GM21390 (cell line): ENCODE data around the gene PLA2G5.
"Not testable (repeated sequence)": the region's sequence is repeated elsewhere in the genome, so short reads cannot be mapped to it uniquely, and the experiment has no call there.

ENCODE experiments used
- ATAC-seq: cut with Tn5 transposase; IDR thresholded peaks from one replicate; pipeline ENCODE4 v1.9.1; 2021; ENCODE audit not compliant: unreplicated experiment

The PLA2G5 gene

DNA sequence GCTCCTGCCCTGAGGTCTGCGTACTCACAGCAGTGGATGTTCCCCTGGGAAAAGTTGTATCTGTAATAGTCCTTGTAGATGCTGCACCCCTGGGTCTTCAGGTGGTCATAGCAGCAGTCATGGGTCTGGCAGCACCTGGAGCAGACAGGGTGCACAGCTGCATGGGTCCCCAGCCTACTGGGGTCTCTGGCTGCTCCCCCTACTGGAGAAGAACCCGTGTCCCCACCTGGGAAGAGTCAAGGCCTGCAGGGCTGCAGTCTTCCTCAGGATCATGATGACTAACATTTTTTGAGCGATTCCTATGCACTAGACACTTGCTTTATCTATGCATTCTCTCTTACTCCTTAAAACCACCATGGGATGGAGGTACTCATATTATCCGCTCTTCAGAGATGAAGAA lies 45.5 kb downstream of the PLA2G5 start:
- ATAC-seq = no peak

DNA sequence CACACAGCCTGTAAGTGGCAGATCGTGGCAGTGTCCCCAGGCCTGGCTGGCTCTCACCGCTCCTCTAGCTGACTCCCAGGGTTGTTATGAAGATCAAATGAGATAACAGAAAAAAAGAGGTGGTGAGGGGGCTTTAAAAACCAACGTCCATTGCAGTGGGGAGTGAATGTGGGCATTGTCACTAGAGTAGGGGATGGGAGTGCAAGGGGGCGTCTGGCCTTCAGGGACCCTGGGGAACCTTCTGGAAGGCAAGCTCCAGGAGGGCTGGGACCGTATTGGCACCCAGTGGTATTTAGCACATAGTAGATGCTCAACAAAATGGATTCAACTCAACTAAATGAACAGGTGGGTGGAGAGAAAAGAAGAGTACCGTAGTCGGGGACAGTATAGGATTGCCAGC lies 45.9 kb downstream of the PLA2G5 start:
- no peak for ATAC-seq

DNA sequence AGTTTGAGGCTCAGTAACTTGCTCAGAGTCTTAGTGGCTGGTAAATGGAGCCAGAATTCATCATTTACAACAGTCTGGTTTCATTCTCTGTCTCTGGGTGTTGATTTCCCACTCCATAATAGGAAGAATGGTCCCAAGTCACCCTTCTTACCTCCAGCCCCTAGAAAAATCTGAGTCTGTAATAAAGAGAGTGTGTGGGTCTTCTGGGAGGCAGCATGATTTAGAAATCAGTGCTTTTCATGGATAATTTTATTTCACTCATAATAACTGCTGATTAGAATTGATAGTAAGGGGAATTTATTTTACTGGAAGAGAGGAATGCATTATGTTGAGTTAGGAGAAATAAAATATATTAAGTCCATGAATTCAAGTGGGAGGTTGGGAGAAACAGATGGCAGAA lies 47.2 kb downstream of the PLA2G5 start:
- ATAC-seq = no peak

DNA sequence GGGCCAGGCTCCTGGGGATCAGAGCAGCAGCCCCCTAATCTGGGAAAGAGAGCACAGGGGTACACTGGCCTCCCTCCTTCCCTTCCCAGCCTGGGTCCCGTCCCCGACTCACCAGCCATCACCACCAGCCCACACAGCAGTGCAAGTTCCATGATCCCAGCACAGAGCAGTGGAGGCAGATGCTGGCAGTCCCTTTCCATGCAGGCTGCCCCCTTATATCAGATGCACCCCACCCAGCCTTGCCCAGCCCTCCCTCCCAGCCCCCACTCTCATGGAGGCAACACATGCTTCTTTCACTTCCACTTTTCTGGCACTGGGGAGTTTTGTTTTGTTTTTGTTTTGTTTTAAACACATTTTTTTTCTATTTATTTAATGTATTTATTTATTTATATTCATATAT lies 49.4 kb downstream of the PLA2G5 start, which contains the start of gene PLA2G2D:
Gene PLA2G2D, minus strand, starts transcription at position 190 of the 400 bp plus-strand sequence. Its CDS starts 38 bp downstream, at position 152.
- no peak for ATAC-seq

DNA sequence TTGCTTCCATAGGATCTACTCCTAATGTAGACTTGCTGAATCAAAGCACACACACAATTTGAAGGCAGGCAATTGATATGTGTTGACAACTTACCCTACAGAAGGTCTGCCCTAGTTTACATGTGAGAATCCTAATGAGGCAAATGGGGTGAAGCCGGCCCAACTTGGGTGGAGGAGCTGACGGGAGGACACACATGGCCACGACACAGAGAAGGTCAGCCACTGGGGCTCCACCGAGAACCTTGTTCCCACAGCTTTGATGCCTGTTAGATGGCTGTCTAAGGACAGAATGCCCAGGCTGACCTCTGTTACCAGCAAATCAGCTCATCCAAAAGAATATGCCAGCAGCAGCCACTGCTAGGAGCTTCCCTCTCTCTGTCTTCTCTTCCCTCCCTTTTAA lies 50.8 kb downstream of the PLA2G5 start:
- no peak for ATAC-seq

DNA sequence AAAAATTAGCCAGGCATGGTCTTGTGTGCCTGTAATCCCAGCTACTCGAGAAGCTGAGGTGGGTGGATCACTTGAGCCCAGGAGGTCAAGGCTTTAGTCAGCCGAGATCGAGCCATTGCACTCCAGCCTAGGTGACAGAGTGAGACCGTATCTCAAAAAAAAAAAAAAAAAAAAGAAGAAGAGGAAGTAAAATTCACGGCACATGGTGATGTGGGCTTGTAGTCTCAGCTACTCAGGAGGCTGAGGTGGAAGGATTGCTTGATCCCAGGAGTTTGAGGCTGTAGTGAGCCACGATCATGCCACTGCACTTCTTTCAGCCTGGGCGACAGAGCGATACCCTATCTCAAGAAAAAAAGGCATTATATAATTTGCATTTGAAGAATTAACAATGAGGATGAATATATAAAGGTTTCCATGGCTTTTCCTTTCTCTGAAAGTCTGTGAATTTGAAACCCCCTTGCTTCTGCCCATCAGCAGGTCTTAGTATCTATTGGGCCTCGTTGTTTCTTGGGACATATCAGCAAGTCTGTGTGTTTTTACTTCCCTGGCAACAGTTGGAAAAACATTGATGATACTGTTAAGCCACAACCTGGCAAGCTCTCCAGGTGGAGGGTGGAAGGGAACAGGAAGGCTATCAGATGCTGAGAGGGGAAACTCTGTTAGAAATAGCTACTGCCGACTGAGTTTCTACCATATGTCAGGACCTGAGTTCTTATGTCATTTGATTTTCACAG lies 53.9 kb downstream of the PLA2G5 start:
- no peak for ATAC-seq

DNA sequence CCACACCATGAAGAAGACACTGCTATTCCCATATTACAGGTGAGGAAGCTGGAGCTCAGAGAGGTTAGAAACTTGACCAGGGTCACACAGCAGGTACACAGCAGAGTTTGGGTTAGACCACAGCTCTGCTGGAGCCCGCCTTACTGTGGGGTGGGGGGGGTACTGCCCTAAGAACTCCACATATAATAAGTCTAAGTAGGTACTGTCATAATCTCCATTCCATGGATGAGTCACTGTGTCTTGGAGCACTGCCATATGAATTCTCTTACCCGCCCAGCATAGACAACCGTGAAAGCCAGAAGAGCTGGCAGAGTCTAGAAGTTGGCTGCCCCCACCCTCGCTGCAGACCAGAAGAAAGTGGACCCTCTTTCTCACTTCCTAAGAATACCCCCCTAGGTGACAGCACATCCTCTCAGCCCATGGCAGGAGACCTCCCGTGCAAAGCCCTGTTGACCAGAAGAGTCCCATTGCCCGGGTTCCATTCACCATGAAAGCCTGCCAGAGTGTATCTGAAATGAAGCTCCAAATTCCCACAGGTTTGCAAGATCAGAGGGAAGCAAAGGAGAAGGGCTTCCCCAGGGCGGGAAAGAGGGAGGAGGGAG lies 54.6 kb downstream of the PLA2G5 start:
- no peak for ATAC-seq

DNA sequence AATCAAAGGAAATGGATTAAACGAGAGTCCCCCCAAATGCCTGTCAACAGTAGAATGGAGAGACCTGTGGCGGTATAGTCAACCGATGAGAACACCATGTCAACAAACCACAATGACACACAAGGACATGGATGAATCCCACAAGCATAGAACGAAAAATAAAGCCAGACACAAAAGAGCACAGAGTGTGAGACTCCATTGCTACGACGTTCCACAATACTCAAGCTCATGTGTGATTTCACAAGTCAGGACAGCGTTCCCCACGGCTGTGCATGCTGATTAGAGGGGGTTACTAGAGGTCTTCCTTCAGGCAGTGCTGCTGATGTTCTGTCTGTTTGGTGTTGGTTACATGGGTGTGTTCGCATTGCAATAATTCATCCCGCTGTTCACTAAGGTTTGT lies 55.1 kb downstream of the PLA2G5 start:
- ATAC-seq = no peak

DNA sequence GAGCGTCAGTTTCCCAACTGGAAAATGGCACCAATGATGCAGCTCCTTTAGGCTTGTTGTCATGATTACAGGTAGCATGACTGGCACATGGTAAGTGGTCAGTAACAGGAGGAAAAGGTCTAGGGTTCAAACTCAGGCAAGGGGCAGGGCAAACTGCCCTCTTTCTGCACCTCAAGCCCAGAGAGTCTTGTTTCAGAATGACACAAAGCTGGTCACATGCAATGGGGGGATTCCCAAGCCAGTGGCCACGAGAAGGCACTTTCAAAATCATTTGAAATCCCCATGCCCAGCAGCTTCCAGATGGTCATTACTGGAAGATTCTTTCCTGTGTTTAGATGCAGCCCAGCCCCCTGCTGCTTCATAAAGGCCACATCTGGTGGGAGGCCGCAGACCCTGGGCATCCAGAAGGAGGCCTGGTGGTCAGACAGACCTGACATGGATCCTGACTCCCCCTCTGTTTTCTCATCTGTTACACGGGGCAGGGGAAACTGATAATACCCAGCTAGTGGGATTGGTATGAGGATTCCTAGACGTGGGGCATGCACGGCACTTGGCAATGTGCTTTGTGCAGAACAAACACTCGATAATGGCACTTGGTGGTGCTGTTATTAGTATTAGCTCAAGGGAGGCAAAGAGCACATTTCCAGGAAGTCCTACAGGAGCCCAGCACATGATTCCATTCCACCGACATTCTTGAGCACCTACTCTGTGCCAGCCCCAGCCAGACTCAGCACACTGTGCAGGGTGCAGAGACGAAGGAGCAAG lies 56.2 kb downstream of the PLA2G5 start:
- no peak for ATAC-seq

DNA sequence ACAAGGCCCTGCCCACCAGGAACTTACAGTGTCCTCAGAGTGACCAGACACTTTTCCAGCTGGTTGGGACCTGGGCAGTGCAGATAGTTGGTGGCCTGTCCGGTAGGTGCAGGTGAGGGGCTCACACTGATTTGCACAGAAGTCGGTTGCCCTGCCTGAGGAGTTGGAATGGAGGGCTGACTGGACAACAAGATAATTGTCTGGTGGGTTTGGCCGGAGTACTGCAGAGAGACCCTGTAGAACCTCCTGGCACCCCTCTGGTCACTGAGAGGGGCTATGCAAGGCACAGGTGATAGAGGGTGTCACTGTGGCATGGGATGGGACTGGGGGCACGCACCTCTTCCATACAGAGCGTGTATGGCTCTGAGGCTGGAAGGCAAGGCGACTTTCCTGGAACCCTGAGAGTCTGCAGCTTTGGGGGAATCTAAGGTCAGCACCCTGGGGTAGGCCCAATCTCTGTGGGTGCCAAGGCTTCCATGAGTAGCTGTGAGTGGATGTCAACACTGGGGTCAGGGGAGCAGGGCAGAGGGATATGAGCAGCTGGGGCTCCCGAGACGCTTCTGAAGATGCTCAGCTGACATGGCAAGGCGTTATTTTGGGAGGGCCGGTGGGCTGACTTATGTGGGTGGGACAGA lies 56.9 kb downstream of the PLA2G5 start:
- no peak for ATAC-seq

DNA sequence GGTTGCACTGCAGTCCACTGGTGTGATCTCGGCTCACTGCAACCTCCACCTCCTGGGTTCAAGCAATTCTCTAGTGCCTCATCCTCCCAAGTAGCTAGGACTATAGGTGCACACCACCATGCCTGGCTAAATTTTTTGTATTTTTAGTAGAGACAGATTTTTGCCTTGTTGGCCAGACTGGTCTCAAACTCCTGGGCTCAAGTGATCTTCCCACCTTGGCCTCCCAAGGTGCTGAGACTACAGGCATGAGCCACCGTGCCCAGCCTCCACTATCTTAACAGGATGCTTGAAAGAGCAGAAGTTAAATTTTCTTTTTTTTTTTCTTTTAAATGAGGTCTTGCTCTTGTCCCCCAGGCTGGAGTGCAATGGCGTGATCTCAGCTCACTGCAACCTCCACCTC lies 60.5 kb downstream of the PLA2G5 start:
- not testable (repeated sequence) for ATAC-seq

DNA sequence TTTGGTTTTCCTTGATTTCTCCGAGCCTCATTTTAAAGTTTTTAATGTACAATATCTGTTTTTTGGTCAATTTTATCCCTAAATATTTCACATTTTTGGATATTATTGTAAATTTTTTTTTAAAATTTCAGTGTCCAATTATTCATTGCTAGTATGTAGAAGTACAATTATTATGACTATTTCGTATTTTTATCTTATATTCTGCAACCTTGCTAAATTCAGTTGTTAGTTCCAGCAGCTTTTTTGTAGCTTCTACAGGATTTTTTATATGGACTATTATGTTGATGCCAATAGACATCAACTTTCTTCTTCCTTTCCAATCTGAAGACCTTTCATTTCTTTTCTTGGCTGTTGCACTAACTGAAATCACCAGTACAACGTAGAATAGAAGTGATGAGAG lies 65.0 kb downstream of the PLA2G5 start:
- ATAC-seq = no peak

DNA sequence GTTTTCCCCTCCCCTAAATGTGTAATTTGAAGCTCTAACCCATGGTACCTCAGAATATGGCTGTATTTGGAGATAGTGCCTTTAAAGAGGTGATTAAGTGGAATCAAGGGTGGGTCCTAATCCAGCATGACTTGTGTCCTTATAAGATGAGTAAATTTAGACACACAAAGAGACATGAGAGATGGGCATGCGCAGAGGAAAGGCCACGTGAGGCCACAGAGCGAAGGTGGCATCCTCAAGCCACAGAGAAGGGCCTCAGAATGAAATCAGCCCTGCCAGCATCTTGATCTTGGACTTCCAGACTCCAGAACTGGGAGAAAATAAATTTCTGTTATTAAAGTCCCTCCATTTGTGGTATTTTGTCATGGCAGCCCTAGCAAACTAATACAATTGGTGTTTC lies 66.3 kb downstream of the PLA2G5 start:
- no peak for ATAC-seq

DNA sequence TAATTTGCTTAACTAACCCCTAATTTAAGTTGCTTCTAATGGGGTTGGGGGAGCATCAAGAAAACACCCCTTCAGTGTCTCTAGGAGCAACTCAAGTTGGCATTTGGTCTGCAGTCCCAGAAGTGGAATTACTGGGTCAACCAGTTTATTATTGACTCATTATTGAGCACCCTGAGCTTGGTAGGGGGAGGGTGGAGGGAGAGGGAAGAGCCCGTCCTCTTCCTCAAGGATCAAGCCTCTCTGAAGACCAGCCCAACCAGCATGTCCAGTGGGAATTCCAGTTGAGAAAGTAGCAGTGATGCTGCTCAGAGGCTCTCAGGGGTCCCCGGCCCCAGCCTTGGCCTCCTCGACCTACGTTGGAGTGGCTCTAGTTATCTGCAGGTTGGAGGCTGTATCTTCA lies 67.1 kb downstream of the PLA2G5 start:
- ATAC-seq = no peak

DNA sequence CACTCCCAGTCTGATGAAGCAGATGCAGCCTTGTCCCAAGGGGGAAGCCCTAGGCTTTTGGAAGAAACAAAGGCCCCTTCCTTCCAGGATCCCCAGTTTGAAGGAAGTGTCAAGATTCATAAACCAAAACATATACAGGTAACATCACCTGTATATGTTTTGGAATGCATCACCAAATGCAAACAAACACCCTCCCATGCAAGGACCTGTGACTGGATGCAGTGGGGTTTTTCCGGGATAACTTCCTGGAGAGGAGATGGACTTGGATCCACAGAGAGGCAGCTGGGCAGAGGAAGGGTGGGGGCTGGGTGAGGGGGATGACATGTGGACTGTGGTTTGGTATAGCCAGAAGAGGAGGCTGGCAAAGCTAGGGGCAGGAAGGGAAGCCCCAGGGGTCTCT lies 67.6 kb downstream of the PLA2G5 start:
- no peak for ATAC-seq

DNA sequence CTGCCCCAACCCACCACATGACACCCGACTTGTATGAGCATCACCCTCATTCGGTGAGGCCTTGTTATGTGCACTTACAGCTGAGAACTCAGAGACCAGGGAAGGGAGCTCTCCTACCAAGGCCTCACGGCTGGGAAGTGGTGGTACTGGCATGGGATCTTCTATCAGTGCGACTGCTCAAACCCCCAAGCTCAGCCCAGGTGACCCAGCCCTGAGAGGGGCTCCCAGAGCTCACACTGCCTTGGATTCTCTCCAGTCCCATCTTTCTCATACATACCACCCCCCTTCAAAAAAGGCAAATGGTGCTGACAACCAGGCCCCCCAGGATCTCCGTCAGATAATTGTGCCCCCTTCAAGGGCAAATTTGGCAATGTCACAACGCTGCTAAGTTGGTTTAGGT lies 68.4 kb downstream of the PLA2G5 start:
- ATAC-seq = no peak

DNA sequence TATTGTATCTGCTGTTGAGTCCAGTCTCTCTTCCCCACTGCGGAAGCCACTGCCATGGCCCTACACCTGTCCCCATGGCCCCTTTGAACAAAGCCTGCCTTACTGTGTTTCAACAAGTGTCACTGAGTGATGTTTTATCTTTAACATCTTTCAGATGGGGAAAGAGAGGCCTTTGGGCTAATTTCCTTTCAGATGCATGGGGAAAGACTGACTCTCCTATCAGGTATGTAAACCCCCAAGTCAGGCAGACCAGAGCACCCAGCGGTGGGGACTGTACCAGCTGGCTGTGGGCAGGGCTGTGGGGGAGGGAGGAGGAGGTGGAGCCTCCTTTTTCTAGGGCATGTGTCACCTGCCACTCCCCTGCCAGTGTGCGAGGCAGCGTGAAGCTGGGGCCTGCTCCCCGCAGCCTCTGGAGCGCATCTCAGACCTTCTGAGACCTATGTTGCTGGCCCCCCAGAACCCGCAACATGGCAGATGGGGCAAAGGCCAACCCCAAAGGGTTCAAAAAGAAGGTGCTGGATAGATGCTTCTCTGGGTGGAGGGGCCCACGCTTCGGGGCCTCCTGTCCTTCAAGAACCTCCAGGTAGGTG lies 69.1 kb downstream of the PLA2G5 start, which contains the start of gene PLA2G2F:
Gene PLA2G2F, plus strand, starts transcription at position 363 of the 590 bp plus-strand sequence. Its CDS starts 105 bp downstream, at position 468.
- ATAC-seq = no peak

DNA sequence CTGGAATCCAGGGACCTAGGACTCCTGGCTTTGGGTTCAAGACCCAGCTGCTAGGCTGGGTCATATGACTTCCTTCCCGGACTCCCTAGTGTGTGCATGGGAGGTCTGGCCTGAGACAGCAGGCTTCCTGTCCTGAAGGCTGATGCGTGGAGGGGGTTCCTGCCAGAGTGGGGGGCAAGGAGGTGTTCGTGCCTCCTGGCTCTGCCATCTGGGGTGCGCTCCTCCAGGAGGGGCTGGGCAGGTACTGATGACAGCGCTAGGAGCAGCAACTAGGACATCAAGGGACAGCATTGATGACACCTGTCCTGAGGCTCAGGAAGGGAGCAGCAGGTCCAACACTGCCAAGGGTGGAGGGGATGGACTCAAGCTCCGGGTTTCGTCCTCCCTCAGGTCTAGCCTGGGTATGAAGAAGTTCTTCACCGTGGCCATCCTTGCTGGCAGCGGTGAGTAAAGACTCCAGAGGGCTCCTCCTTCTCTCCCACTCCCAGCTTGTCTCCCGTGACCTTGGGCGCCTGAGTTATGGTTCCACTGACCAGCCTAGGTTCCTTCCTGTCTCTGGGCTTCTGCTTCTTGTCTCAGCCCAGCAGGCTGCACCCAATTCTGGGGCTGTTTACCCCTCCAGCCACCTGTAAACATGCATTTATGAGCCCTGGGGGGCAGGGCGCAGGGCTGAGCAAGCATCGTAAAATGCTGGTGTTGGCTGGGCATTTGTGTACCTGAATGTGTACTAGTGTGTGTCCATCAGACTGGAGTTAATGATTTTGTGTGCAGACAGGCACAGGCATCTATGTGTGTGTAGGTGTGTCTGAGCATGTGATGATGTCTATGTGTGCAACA lies 70.0 kb downstream of the PLA2G5 start:
- ATAC-seq = no peak

DNA sequence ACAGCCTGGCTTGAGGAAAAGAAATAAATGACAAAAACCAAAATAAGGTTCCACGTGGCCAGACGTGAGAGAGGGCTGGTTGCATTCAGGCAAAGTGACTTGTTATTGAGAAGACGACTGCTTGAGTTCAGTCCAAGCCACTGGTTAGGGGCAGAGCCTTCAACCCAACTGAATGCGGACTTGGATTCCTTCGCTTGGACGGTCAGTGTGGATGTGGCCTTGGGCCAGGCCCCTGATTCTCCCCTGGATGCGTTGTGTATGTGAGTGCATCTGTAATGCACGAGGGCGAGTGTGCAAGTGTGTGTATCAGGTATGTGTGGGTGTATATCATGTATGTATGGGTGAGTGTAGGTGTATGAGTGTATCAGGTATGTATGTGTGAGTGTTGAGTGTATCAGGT lies 71.0 kb downstream of the PLA2G5 start:
- ATAC-seq = no peak

DNA sequence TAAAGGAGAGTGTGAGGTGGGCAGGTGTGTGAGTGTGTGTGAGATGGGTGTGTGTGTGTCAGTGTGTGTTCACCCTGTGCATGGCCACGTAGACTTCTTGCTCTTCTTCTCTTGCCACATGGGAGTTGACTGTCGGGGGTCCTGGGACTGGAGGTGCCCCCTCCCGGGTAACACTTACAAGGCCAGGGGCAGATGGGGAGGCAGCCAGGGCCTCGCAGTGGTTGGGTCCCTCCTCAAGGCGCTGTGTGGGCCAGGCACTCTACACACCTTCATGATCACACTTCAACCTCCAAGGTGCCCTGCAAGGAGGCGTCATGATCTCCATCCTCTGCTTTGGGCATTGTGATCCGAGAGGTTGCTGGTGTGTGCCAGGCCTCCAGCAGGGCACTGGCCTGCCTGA lies 71.5 kb downstream of the PLA2G5 start:
- no peak for ATAC-seq
